ENCODE measurements around the gene DNAH10. TPM values are rescaled to one million over a fixed set of nuclear protein-coding genes. Genes with fewer than 3 reads are reported as not detected.

Gene DNAH10
- total RNA-seq, 1 experiment from 2014 or later, result 0.09 TPM

DNA sequence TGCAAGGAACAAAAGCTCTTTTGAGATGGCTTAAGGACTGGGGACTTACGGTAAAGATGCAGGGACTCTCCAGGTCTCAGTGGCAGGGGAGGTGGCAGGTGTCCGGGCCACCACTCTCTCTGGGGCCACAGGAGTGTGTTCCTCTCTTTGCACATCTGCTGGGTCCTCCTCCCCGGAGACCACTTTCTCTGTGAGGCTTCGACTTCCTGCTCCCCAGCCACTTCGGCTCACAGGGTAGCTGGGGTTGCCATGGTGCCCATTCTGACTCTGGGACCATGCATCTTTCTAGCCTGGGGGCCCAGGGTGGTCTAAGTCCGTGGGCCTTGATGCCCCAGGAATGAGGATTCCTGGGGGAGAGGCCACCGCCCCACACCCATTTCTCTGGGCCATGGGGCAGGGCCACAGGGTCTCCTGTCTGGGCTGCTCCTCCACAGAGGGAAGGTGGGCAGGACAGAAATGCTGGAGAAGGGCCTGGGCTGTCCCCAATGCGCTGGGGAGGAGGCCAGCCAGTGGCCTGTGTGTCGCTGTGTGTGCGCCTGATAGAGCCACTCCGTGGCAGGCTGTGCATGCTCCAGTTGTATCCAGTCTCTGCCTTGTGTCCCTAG, 172.0 kb downstream of the DNAH10 start (continued):
- TF ChIP-seq, protein P1, sequence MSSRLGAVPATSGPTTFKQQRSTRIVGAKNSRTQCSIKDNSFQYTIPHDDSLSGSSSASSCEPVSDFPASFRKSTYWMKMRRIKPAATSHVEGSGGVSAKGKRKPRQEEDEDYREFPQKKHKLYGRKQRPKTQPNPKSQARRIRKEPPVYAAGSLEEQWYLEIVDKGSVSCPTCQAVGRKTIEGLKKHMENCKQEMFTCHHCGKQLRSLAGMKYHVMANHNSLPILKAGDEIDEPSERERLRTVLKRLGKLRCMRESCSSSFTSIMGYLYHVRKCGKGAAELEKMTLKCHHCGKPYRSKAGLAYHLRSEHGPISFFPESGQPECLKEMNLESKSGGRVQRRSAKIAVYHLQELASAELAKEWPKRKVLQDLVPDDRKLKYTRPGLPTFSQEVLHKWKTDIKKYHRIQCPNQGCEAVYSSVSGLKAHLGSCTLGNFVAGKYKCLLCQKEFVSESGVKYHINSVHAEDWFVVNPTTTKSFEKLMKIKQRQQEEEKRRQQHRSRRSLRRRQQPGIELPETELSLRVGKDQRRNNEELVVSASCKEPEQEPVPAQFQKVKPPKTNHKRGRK (CRISPR knock-in tag; IDR thresholded peaks at IDR 0.05; ENCODE audit: borderline replicate concordance), result no peak
- TF ChIP-seq, protein P2, sequence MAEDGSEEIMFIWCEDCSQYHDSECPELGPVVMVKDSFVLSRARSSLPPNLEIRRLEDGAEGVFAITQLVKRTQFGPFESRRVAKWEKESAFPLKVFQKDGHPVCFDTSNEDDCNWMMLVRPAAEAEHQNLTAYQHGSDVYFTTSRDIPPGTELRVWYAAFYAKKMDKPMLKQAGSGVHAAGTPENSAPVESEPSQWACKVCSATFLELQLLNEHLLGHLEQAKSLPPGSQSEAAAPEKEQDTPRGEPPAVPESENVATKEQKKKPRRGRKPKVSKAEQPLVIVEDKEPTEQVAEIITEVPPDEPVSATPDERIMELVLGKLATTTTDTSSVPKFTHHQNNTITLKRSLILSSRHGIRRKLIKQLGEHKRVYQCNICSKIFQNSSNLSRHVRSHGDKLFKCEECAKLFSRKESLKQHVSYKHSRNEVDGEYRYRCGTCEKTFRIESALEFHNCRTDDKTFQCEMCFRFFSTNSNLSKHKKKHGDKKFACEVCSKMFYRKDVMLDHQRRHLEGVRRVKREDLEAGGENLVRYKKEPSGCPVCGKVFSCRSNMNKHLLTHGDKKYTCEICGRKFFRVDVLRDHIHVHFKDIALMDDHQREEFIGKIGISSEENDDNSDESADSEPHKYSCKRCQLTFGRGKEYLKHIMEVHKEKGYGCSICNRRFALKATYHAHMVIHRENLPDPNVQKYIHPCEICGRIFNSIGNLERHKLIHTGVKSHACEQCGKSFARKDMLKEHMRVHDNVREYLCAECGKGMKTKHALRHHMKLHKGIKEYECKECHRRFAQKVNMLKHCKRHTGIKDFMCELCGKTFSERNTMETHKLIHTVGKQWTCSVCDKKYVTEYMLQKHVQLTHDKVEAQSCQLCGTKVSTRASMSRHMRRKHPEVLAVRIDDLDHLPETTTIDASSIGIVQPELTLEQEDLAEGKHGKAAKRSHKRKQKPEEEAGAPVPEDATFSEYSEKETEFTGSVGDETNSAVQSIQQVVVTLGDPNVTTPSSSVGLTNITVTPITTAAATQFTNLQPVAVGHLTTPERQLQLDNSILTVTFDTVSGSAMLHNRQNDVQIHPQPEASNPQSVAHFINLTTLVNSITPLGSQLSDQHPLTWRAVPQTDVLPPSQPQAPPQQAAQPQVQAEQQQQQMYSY (CRISPR knock-in tag; IDR thresholded peaks at IDR 0.05), result no peak
- TF ChIP-seq TCF7 (CRISPR knock-in tag; IDR thresholded peaks at IDR 0.05; ENCODE audit: low read depth), result no peak
- TF ChIP-seq EMX1 (CRISPR knock-in tag; IDR thresholded peaks at IDR 0.05), result no peak
- no peak for TF ChIP-seq JAZF1 (CRISPR knock-in tag; IDR thresholded peaks at IDR 0.05)
- no peak for TF ChIP-seq NR3C1 (CRISPR knock-in tag; conservative IDR thresholded peaks at IDR 0.05; ENCODE audit: low read depth)
- no peak for TF ChIP-seq ESRRA (CRISPR knock-in tag; IDR thresholded peaks at IDR 0.05; ENCODE audit: borderline replicate concordance)
- TF ChIP-seq, protein P3, sequence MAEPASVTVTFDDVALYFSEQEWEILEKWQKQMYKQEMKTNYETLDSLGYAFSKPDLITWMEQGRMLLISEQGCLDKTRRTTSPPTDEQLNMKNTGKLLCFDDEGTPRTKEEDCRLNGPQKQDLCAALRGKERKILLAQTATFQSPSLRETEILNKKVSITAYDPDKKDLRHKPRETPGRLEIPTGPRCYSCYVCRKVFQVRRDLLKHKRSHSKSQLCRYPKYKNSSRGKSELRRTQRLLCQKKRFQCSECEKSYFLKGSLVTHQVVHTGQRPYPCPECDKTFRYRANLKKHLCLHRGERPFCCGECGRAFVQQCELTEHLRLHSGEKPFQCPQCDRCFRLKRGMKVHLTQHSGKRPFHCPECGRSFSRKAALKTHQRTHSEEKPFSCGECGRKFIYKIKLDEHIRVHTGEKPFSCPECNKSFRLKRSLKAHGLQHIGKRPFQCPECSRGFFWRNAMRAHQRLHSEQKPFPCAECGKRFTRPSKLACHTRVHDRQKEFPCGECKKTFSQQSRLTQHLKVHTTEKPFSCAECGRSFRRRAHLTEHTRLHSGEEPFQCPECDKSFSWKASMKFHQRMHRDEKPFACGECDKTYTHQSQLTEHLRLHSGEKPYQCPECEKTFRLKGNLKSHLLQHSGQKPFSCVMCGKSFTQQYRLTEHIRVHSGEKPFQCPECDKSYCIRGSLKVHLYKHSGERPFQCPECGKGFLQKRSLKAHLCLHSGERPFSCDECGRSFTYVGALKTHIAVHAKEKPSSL (CRISPR knock-in tag; conservative IDR thresholded peaks at IDR 0.05), result no peak

DNA sequence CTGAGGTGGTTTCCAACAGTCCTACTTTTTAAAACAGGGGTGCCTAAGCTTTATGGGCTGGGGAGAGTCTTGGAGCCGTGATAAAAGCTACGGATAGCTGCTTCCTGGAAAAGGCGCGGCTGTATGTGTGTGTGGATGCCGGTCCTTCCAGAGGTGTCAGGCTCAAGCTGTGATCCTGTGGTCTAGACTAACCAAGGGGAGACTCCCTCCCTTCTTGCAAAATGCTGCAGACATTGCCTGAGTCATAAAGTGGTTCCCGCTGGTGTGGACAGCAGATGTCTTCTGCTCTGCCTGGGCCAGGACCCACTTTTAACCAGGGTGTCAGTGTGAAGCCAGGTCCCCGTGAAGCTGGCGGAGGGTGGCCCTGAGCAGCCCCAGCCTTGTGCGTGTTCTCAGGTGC, 172.7 kb downstream of the DNAH10 start:
- DNase-seq (ENCODE audit: low spot score), result no peak
- no peaks in the 10 kb centered on the region for H3K9me3 Mint-ChIP-seq
- no peak for ATAC-seq
- H3K4me3 Mint-ChIP-seq, result no peak overlapping the region
- no peaks in the 10 kb centered on the region for H3K4me1 Mint-ChIP-seq
- POLR2A ChIA-PET, result no interaction called here
- H3K36me3 Mint-ChIP-seq, result no peaks in the 10 kb centered on the region
- no peak overlapping the region for H3K27ac Mint-ChIP-seq
- CTCF ChIA-PET, result interaction anchor here (1.5 kb wide), 1 partner anchor 98 kb away, joined by 4 read pairs; no protein-coding TSS in a partner anchor
- peaks cover 3% of the 10 kb centered on the region for H3K27me3 Mint-ChIP-seq (ENCODE audit: low read depth)
- no peak for TF ChIP-seq TCF7 (CRISPR knock-in tag; IDR thresholded peaks at IDR 0.05; ENCODE audit: low read depth)
- TF ChIP-seq, protein P4, sequence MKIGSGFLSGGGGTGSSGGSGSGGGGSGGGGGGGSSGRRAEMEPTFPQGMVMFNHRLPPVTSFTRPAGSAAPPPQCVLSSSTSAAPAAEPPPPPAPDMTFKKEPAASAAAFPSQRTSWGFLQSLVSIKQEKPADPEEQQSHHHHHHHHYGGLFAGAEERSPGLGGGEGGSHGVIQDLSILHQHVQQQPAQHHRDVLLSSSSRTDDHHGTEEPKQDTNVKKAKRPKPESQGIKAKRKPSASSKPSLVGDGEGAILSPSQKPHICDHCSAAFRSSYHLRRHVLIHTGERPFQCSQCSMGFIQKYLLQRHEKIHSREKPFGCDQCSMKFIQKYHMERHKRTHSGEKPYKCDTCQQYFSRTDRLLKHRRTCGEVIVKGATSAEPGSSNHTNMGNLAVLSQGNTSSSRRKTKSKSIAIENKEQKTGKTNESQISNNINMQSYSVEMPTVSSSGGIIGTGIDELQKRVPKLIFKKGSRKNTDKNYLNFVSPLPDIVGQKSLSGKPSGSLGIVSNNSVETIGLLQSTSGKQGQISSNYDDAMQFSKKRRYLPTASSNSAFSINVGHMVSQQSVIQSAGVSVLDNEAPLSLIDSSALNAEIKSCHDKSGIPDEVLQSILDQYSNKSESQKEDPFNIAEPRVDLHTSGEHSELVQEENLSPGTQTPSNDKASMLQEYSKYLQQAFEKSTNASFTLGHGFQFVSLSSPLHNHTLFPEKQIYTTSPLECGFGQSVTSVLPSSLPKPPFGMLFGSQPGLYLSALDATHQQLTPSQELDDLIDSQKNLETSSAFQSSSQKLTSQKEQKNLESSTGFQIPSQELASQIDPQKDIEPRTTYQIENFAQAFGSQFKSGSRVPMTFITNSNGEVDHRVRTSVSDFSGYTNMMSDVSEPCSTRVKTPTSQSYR (CRISPR knock-in tag; IDR thresholded peaks at IDR 0.05), result no peak
- TF ChIP-seq RELA (CRISPR knock-in tag; IDR thresholded peaks at IDR 0.05; ENCODE audit: borderline replicate concordance), result no peak
- TF ChIP-seq, protein P2 (CRISPR knock-in tag; IDR thresholded peaks at IDR 0.05), result no peak
- no peak for TF ChIP-seq ZNF263 (CRISPR knock-in tag; IDR thresholded peaks at IDR 0.05; ENCODE audit: low read depth)
- TF ChIP-seq ATF1 (CRISPR knock-in tag; IDR thresholded peaks at IDR 0.05), result no peak
- no peak for TF ChIP-seq ZNF138 (CRISPR knock-in tag; conservative IDR thresholded peaks at IDR 0.05)
- TF ChIP-seq, protein P5, sequence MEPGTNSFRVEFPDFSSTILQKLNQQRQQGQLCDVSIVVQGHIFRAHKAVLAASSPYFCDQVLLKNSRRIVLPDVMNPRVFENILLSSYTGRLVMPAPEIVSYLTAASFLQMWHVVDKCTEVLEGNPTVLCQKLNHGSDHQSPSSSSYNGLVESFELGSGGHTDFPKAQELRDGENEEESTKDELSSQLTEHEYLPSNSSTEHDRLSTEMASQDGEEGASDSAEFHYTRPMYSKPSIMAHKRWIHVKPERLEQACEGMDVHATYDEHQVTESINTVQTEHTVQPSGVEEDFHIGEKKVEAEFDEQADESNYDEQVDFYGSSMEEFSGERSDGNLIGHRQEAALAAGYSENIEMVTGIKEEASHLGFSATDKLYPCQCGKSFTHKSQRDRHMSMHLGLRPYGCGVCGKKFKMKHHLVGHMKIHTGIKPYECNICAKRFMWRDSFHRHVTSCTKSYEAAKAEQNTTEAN (CRISPR knock-in tag; IDR thresholded peaks at IDR 0.05), result no peak
- no peak for TF ChIP-seq ZNF219 (CRISPR knock-in tag; IDR thresholded peaks at IDR 0.05; ENCODE audit: borderline replicate concordance)
- no peak for TF ChIP-seq CBFB (CRISPR knock-in tag; IDR thresholded peaks at IDR 0.05; ENCODE audit: low read depth)
- no peak for TF ChIP-seq SMAD3 (CRISPR knock-in tag; IDR thresholded peaks at IDR 0.05; ENCODE audit: borderline replicate concordance)
